ENCODE measurements around the gene C17orf107.
"Not testable (repeated sequence)": the region's sequence is repeated elsewhere in the genome, so short reads cannot be mapped to it uniquely, and the experiment has no call there.

The C17orf107 gene

GRCh38 chr17:4856271-4856936 lies 42.9 kb upstream of the C17orf107 start:
- H2AFZ ChIP-seq (ENCODE audit: low read length), result no peak overlapping the region
- H3K79me2 ChIP-seq (ENCODE audit: insufficient read depth, low read length), result no peaks in the 10 kb centered on the region
- H3K4me3 ChIP-seq (ENCODE audit: low read depth, low read length, poor library complexity, severe bottlenecking), result no peak overlapping the region
- H3K4me1 ChIP-seq (ENCODE audit: insufficient read depth, low read length, severe bottlenecking), result no peaks in the 10 kb centered on the region
- 0 out of 2 replicates have a peak, but pooled peaks cover 3% of the 10 kb centered on the region for H3K36me3 ChIP-seq (ENCODE audit: insufficient read depth, low read length)
- H4K20me1 ChIP-seq (ENCODE audit: insufficient read depth, low read length), result no peaks in the 10 kb centered on the region
- H3K9ac ChIP-seq (ENCODE audit: low read length), result no peak overlapping the region
- no peak overlapping the region for H3K4me2 ChIP-seq (ENCODE audit: low read length)
- no peaks in the 10 kb centered on the region for H3F3A ChIP-seq (ENCODE audit: insufficient read depth, low read length)
- H3K27me3 ChIP-seq (ENCODE audit: insufficient read depth, low read length), result no peaks in the 10 kb centered on the region
- TF ChIP-seq CTCF (IDR thresholded peaks at IDR 0.05; ENCODE audit: low read length), result no peak
- no peak for TF ChIP-seq EZH2 (IDR thresholded peaks at IDR 0.05; ENCODE audit: borderline replicate concordance, low read length)
- H3K9me2 ChIP-seq (ENCODE audit: low read depth, low read length), result no peaks in the 10 kb centered on the region
- no peaks in the 10 kb centered on the region for H3K9me3 ChIP-seq (ENCODE audit: low read length)
- H3K27ac ChIP-seq (ENCODE audit: low read depth, low read length, poor library complexity, severe bottlenecking), result no peak overlapping the region

- TF ChIP-seq EZH2 (IDR thresholded peaks at IDR 0.05; ENCODE audit: borderline replicate concordance, low read length) (no peak), CTCF (IDR thresholded peaks at IDR 0.05; ENCODE audit: low read length) (no peak)
Observed at GRCh38 chr17:4856937-4857314, 42.4 kb upstream of the C17orf107 start.

GRCh38 chr17:4857347-4857746 lies 42.0 kb upstream of the C17orf107 start:
- not testable (repeated sequence) for H3K27ac ChIP-seq (ENCODE audit: low read depth, low read length, poor library complexity, severe bottlenecking); H3K9me2 ChIP-seq (ENCODE audit: low read depth, low read length); H3K9me3 ChIP-seq (ENCODE audit: low read length); H3K9ac ChIP-seq (ENCODE audit: low read length); H3F3A ChIP-seq (ENCODE audit: insufficient read depth, low read length); H3K4me1 ChIP-seq (ENCODE audit: insufficient read depth, low read length, severe bottlenecking); H3K79me2 ChIP-seq (ENCODE audit: insufficient read depth, low read length); H3K36me3 ChIP-seq (ENCODE audit: insufficient read depth, low read length); H3K27me3 ChIP-seq (ENCODE audit: insufficient read depth, low read length); H3K4me3 ChIP-seq (ENCODE audit: low read depth, low read length, poor library complexity, severe bottlenecking); H2AFZ ChIP-seq (ENCODE audit: low read length); H4K20me1 ChIP-seq (ENCODE audit: insufficient read depth, low read length); H3K4me2 ChIP-seq (ENCODE audit: low read length)

More at GRCh38 chr17:4856937-4857314, 42.4 kb upstream of the C17orf107 start:
- no peaks in the 10 kb centered on the region for H3K9me2 ChIP-seq (ENCODE audit: low read depth, low read length)
- H3K36me3 ChIP-seq (ENCODE audit: insufficient read depth, low read length), result 0 out of 2 replicates have a peak, but pooled peaks cover 3% of the 10 kb centered on the region
- no peaks in the 10 kb centered on the region for H3K79me2 ChIP-seq (ENCODE audit: insufficient read depth, low read length)
- H4K20me1 ChIP-seq (ENCODE audit: insufficient read depth, low read length), result no peaks in the 10 kb centered on the region
- H3K9me3 ChIP-seq (ENCODE audit: low read length), result no peaks in the 10 kb centered on the region
- no peak overlapping the region for H2AFZ ChIP-seq (ENCODE audit: low read length)
- H3K4me2 ChIP-seq (ENCODE audit: low read length), result no peak overlapping the region
- no peaks in the 10 kb centered on the region for H3F3A ChIP-seq (ENCODE audit: insufficient read depth, low read length)
- no peak overlapping the region for H3K27ac ChIP-seq (ENCODE audit: low read depth, low read length, poor library complexity, severe bottlenecking)
- no peak overlapping the region for H3K4me3 ChIP-seq (ENCODE audit: low read depth, low read length, poor library complexity, severe bottlenecking)
- no peak overlapping the region for H3K9ac ChIP-seq (ENCODE audit: low read length)
- H3K27me3 ChIP-seq (ENCODE audit: insufficient read depth, low read length), result no peaks in the 10 kb centered on the region
- H3K4me1 ChIP-seq (ENCODE audit: insufficient read depth, low read length, severe bottlenecking), result no peaks in the 10 kb centered on the region
